CD4-positive, alpha-beta T cell (primary cell): ENCODE measurements around the gene RAD52. TPM values are rescaled to one million over a fixed set of nuclear protein-coding genes. Genes with fewer than 3 reads are reported as not detected.

Experiments
- ATAC-seq: fragments of 200-7000 bp; cut with Tn5 transposase; one replicate; pipeline ENCODE4 v1.10.0; 2022; ENCODE audit warnings: mild to moderate bottlenecking; ENCODE audit not compliant: poor library complexity
- CTCF ChIA-PET: fragments of 350-600 bp; sonication (Branson Sonifier 250); formaldehyde crosslinking; loops from one replicate; lab custom pipeline; 2021; ENCODE audit warnings: antibody characterized with exemption, inconsistent platforms; lab: Charles Lee
- POLR2A ChIA-PET: fragments of 350-600 bp; sonication (Branson Sonifier 250); formaldehyde crosslinking; loops from one replicate; lab custom pipeline; 2021; ENCODE audit warnings: antibody characterized with exemption, inconsistent platforms; lab: Charles Lee
- DNase-seq, 14 experiments: peaks; one replicate each; pipeline ENCODE4 v3.0.0-alpha.2; 2013 to 2020; ENCODE audit warnings: mixed read lengths in 2 of 14
- H3K27ac ChIP-seq, 2 donors: one replicate each; pipeline versions ENCODE4 v1.5.1 to v1.7.0; 2013; ENCODE audit warnings: low read length in 2 of 2, low read depth in 1 of 2, mild to moderate bottlenecking in 1 of 2
- H3K27me3 ChIP-seq, 2 experiments: 1 replicate in 1 of 2; 2 replicates in 1 of 2; pipeline versions ENCODE4 v1.6.1 to v1.7.0; 2013; ENCODE audit warnings: low read length in 2 of 2, control low read depth in 1 of 2, mild to moderate bottlenecking in 1 of 2, moderate library complexity in 1 of 2; ENCODE audit not compliant: insufficient read depth in 2 of 2, control insufficient read depth in 1 of 2
- H3K36me3 ChIP-seq: one replicate; pipeline ENCODE4 v1.6.1; 2013; ENCODE audit warnings: low read length, control low read depth; ENCODE audit not compliant: insufficient read depth
- H3K4me1 ChIP-seq: one replicate; pipeline ENCODE4 v1.6.1; 2013; ENCODE audit warnings: low read length, control low read depth; ENCODE audit not compliant: insufficient read depth
- H3K4me3 ChIP-seq: one replicate; pipeline ENCODE4 v1.5.1; 2013; ENCODE audit warnings: mild to moderate bottlenecking, low read length, moderate library complexity
- H3K9me3 ChIP-seq, 2 experiments: 1 replicate in 1 of 2; 2 replicates in 1 of 2; pipeline versions ENCODE4 v1.6.1 to v1.7.0; 2013; ENCODE audit warnings: low read length in 2 of 2, mild to moderate bottlenecking in 2 of 2, control low read depth in 1 of 2, moderate library complexity in 1 of 2; ENCODE audit not compliant: control insufficient read depth in 1 of 2, insufficient read depth in 1 of 2
- H3K27ac Mint-ChIP-seq: one replicate; pipeline ENCODE4 v1.8.0; 2020; ENCODE audit warnings: mixed read lengths
- H3K27me3 Mint-ChIP-seq: one replicate; pipeline ENCODE4 v1.8.0; 2021; ENCODE audit warnings: mixed read lengths
- H3K36me3 Mint-ChIP-seq: one replicate; pipeline ENCODE4 v1.8.0; 2021; ENCODE audit warnings: low read depth, mixed read lengths
- H3K4me1 Mint-ChIP-seq: one replicate; pipeline ENCODE4 v1.8.0; 2021; ENCODE audit warnings: low read depth, mixed read lengths
- H3K4me3 Mint-ChIP-seq: one replicate; pipeline ENCODE4 v1.8.0; 2020; ENCODE audit warnings: mild to moderate bottlenecking, mixed read lengths
- H3K9me3 Mint-ChIP-seq: one replicate; pipeline ENCODE4 v1.8.0; 2020; ENCODE audit warnings: mixed read lengths
- CTCF ChIP-seq: fragments of 200-600 bp; IDR thresholded peaks from one replicate; pipeline ENCODE4 v1.8.0; 2022; ENCODE audit warnings: antibody characterized with exemption, mild to moderate bottlenecking
- intact Hi-C, 2 experiments: fragments of 100-400 bp; cut with DNase I in 1 of 2; cut with micrococcal nuclease in 1 of 2; formaldehyde crosslinking; loops; one replicate each; pipeline versions ENCODE4 v1.15.1 to v1.9.0; 2023 to 2025; cut with DNase I, micrococcal nuclease
- total RNA-seq, 174 experiments: library from RNA in 2 of 174; stranded (reverse) in 2 of 174; gene quantifications; one replicate each; pipeline ENCODE4 v1.2.3 and lab custom pipeline; 2021 to 2026

RAD52 gene
- total RNA-seq, 2 experiments from 2014 or later = 7.0 to 8.1 TPM

GRCh38 chr12:905261-906031 lies 44.0 kb downstream of the RAD52 start:
- intact Hi-C loops = loop anchor here in 1 of 2 experiments (5.0 kb wide), 1 partner anchor 42 kb away; the partner anchor contains the start of gene RAD52
- Mint-ChIP-seq H3K4me1 (peaks cover 43% of the 10 kb centered on the region), H3K9me3 (no peaks in the 10 kb centered on the region), H3K36me3 (peaks cover 100% of the 10 kb centered on the region), H3K4me3 (peak overlapping the region; percentile 12), H3K27ac (peak overlapping the region; percentile 51), H3K27me3 (no peaks in the 10 kb centered on the region)
- TF ChIP-seq CTCF = no peak
- CTCF ChIA-PET = interaction anchor here (1.6 to 2.4 kb wide), 2 partner anchors 44 to 188 kb away, joined by 4 to 6 read pairs; partner anchors contain the start of gene RAD52
- DNase-seq (peak in 3 of 14 experiments; percentile 25 to 40 (median 30)), ATAC-seq (peak; percentile 75)
- POLR2A ChIA-PET = interaction anchor here (0.9 to 2.0 kb wide), 3 partner anchors 14 to 44 kb away, joined by 3 to 8 read pairs (median 3); partner anchors contain the start of gene RAD52
- no peaks in the 10 kb centered on the region for H3K27me3 ChIP-seq
- no peak overlapping the region for H3K4me3 ChIP-seq
- H3K27ac ChIP-seq = no peak overlapping the region
- H3K4me1 ChIP-seq = no peaks in the 10 kb centered on the region
- H3K36me3 ChIP-seq = peaks cover 98% of the 10 kb centered on the region
- no peaks in the 10 kb centered on the region for H3K9me3 ChIP-seq

- Histone ChIP-seq H3K27me3 (no peaks in the 10 kb centered on the region), H3K9me3 (no peaks in the 10 kb centered on the region), H3K36me3 (peaks cover 98% of the 10 kb centered on the region), H3K4me1 (no peaks in the 10 kb centered on the region), H3K27ac (peak overlapping the region in 1 of 2 donors; percentile 4), H3K4me3 (no peak overlapping the region)
- ATAC-seq (no peak), DNase-seq (no peak)
- Mint-ChIP-seq H3K27ac (peak overlapping the region; percentile 51), H3K27me3 (no peaks in the 10 kb centered on the region), H3K4me3 (no peak overlapping the region), H3K4me1 (peaks cover 43% of the 10 kb centered on the region), H3K9me3 (no peaks in the 10 kb centered on the region), H3K36me3 (peaks cover 99% of the 10 kb centered on the region)
- POLR2A ChIA-PET = interaction anchor here (0.6 kb wide), 1 partner anchor 144 kb away, joined by 4 read pairs; no protein-coding TSS in a partner anchor
- TF ChIP-seq CTCF = no peak
- intact Hi-C loops = no loop called here
- CTCF ChIA-PET = interaction anchor here (2.4 kb wide), 1 partner anchor 46 kb away, joined by 6 read pairs; the partner anchor contains the start of gene RAD52
Observed at GRCh38 chr12:904010-904414, 45.5 kb downstream of the RAD52 start.

GRCh38 chr12:903055-903454 lies 46.4 kb downstream of the RAD52 start:
- no peak overlapping the region for H3K4me3 ChIP-seq
- H3K36me3 ChIP-seq = peaks cover 93% of the 10 kb centered on the region
- ATAC-seq = no peak
- ChIA-PET CTCF (no interaction called here), POLR2A (no interaction called here)
- no peaks in the 10 kb centered on the region for H3K9me3 ChIP-seq
- intact Hi-C loops = loop anchor here in 1 of 2 experiments (1.0 kb wide), 1 partner anchor 33 kb away; no protein-coding TSS in a partner anchor
- no peak for TF ChIP-seq CTCF
- Mint-ChIP-seq H3K36me3 (peaks cover 92% of the 10 kb centered on the region), H3K4me1 (peaks cover 41% of the 10 kb centered on the region), H3K9me3 (no peaks in the 10 kb centered on the region), H3K27me3 (no peaks in the 10 kb centered on the region), H3K27ac (peak overlapping the region; percentile 51), H3K4me3 (no peak overlapping the region)
- no peak for DNase-seq
- no peaks in the 10 kb centered on the region for H3K4me1 ChIP-seq
- no peak overlapping the region for H3K27ac ChIP-seq
- no peaks in the 10 kb centered on the region for H3K27me3 ChIP-seq
